A549 (cell line): Measurements from ENCODE around the gene UNC45B. TPM values are rescaled to one million over a fixed set of nuclear protein-coding genes. Genes with fewer than 3 reads are reported as not detected.

ENCODE experiments used
- ATAC-seq, 2 experiments: fragments of 200-7000 bp in 1 of 2; fragments of >200 bp in 1 of 2; cut with Nextera tagmentation in 1 of 2; cut with Tn5 transposase in 1 of 2; 3 replicates each; pipeline versions ENCODE4 v1.8.0 to v1.9.1; 2018 to 2020; ENCODE audit warnings: mild to moderate bottlenecking in 1 of 2, moderate library complexity in 1 of 2
- CTCF ChIA-PET: fragments of 300-600 bp; sonication (Branson Sonifier 250); formaldehyde crosslinking; extraction: SDS; loops from one replicate; lab custom pipeline; 2021; ENCODE audit warnings: antibody characterized with exemption, inconsistent platforms; lab: Yijun Ruan, JAX
- POLR2A ChIA-PET: fragments of 350-600 bp; formaldehyde crosslinking; extraction: SDS; loops from one replicate; lab custom pipeline; 2021; ENCODE audit warnings: antibody characterized with exemption, inconsistent platforms; lab: Yijun Ruan, JAX
- DNase-seq, 2 experiments: peaks; one replicate each; pipeline versions ENCODE4 v3.0.0 to v3.0.0-alpha.2; 2011 to 2016; ENCODE audit warnings: low read depth in 1 of 2, low spot score in 1 of 2
- FAIRE-seq: peaks from 2 replicates; lab custom pipeline; 2011; peaks lifted over from hg19 to GRCh38; lab: Jason Lieb, UNC
- H3K27ac ChIP-seq, 2 experiments: fragments of >200 bp; sonication (Bioruptor Twin); formaldehyde crosslinking; 3 replicates each; pipeline ENCODE4 v1.5.1; 2016 to 2017
- H3K4me1 ChIP-seq: fragments of >200 bp; sonication (Bioruptor Twin); formaldehyde crosslinking; 3 replicates; pipeline ENCODE4 v1.6.1; 2016
- H3K4me2 ChIP-seq: fragments of >200 bp; sonication (Bioruptor Twin); formaldehyde crosslinking; 3 replicates; pipeline ENCODE4 v1.6.1; 2016
- H3K4me3 ChIP-seq: fragments of >200 bp; sonication (Bioruptor Twin); formaldehyde crosslinking; 3 replicates; pipeline ENCODE4 v1.5.1; 2016
- H3K9me3 ChIP-seq: fragments of >200 bp; sonication (Bioruptor Twin); formaldehyde crosslinking; 3 replicates; pipeline ENCODE4 v1.6.1; 2016
- BHLHE40 ChIP-seq: IDR thresholded peaks from 2 replicates; pipeline ENCODE4 v1.6.1; 2012; ENCODE audit warnings: low read depth, low read length, inconsistent platforms
- CEBPB ChIP-seq, 2 experiments: fragments of >200 bp in 1 of 2; sonication (Bioruptor Twin) in 1 of 2; formaldehyde crosslinking in 1 of 2; IDR thresholded peaks; 2 replicates each; pipeline ENCODE4 v1.6.1; 2012 to 2016
- CHD2 ChIP-seq: fragments of 150-350 bp; IDR thresholded peaks from 2 replicates; pipeline ENCODE4 v1.6.1; 2014; ENCODE audit warnings: low read length; ENCODE audit not compliant: partially characterized antibody
- EHF ChIP-seq: fragments of 250-450 bp; sonication (Bioruptor Pico); IDR thresholded peaks from 2 replicates; pipeline ENCODE4 v1.5.0; 2020; ENCODE audit warnings: mild to moderate bottlenecking
- ELK1 ChIP-seq: fragments of 150-350 bp; IDR thresholded peaks from 2 replicates; pipeline ENCODE4 v1.6.1; 2014; ENCODE audit warnings: low read depth, mild to moderate bottlenecking, low read length
- EP300 ChIP-seq, 2 experiments: fragments of >200 bp; sonication (Bioruptor Twin); formaldehyde crosslinking; IDR thresholded peaks; 2 replicates in 1 of 2; 3 replicates in 1 of 2; pipeline ENCODE4 v1.6.1; 2016 to 2017
- ESRRA ChIP-seq: fragments of 150-350 bp; IDR thresholded peaks from 2 replicates; pipeline ENCODE4 v1.6.1; 2014; ENCODE audit warnings: mild to moderate bottlenecking, low read length, borderline replicate concordance
- FOSL2 ChIP-seq, 2 experiments: fragments of 450-650 bp in 1 of 2; fragments of >200 bp in 1 of 2; sonication (Bioruptor Twin) in 1 of 2; formaldehyde crosslinking; IDR thresholded peaks; 2 replicates each; pipeline versions ENCODE4 v1.5.0 to v1.6.1; 2016 to 2020; ENCODE audit warnings: mild to moderate bottlenecking in 1 of 2, moderate library complexity in 1 of 2
- FOXS1 ChIP-seq: fragments of 250-450 bp; sonication (Bioruptor Pico); IDR thresholded peaks from 2 replicates; pipeline ENCODE4 v1.5.0; 2020; ENCODE audit warnings: mild to moderate bottlenecking, moderate library complexity
- HMGXB4 ChIP-seq: fragments of 250-450 bp; sonication (Bioruptor Pico); IDR thresholded peaks from 2 replicates; pipeline ENCODE4 v1.5.0; 2021; ENCODE audit warnings: mild to moderate bottlenecking, moderate library complexity, borderline replicate concordance
- MAFK ChIP-seq: fragments of 450-650 bp; IDR thresholded peaks from 2 replicates; pipeline ENCODE4 v1.6.1; 2014; ENCODE audit not compliant: partially characterized antibody
- MYC ChIP-seq: IDR thresholded peaks from 2 replicates; pipeline ENCODE4 v1.6.1; 2012; ENCODE audit warnings: mild to moderate bottlenecking, inconsistent platforms, low read length, improper control_type of control experiment, borderline replicate concordance
- PBX3 ChIP-seq: IDR thresholded peaks from 2 replicates; pipeline ENCODE4 v1.6.1; 2012
- POLR2A ChIP-seq: IDR thresholded peaks from 2 replicates; pipeline ENCODE4 v1.6.1; 2012; ENCODE audit warnings: mild to moderate bottlenecking, low read length
- POLR2AphosphoS2 ChIP-seq: conservative IDR thresholded peaks from 2 replicates; pipeline ENCODE4 v1.6.1; 2012; ENCODE audit warnings: low read length, improper control_type of control experiment, inconsistent platforms
- RAD21 ChIP-seq, 2 experiments: fragments of >200 bp in 1 of 2; sonication (Bioruptor Twin) in 1 of 2; formaldehyde crosslinking in 1 of 2; IDR thresholded peaks in 1 of 2; conservative IDR thresholded peaks in 1 of 2; 2 replicates in 1 of 2; 3 replicates in 1 of 2; pipeline ENCODE4 v1.6.1; 2012 to 2018; ENCODE audit warnings: inconsistent platforms in 1 of 2
- RARB ChIP-seq: fragments of 250-450 bp; sonication (Bioruptor Pico); IDR thresholded peaks from 2 replicates; pipeline ENCODE4 v1.8.0; 2021; ENCODE audit warnings: mild to moderate bottlenecking, moderate library complexity
- RNF2 ChIP-seq: fragments of 200-600 bp; sonication (generic); IDR thresholded peaks from 2 replicates; pipeline ENCODE4 v1.6.1; 2016; ENCODE audit warnings: low read depth, mild to moderate bottlenecking, antibody characterized with exemption, moderate library complexity, borderline replicate concordance
- SREBF2 ChIP-seq: fragments of 450-650 bp; IDR thresholded peaks from 2 replicates; pipeline ENCODE4 v1.6.1; 2014; ENCODE audit warnings: mild to moderate bottlenecking, moderate library complexity
- TP53 ChIP-seq: fragments of 250-450 bp; sonication (Bioruptor Pico); IDR thresholded peaks from 2 replicates; pipeline ENCODE4 v1.5.0; 2021; ENCODE audit warnings: mild to moderate bottlenecking, moderate library complexity
- ZFP36 ChIP-seq: fragments of 450-650 bp; IDR thresholded peaks from 2 replicates; pipeline ENCODE4 v1.6.1; 2014; ENCODE audit warnings: borderline replicate concordance; ENCODE audit not compliant: partially characterized antibody
- ZSCAN20 ChIP-seq: fragments of 250-450 bp; sonication (Bioruptor Pico); IDR thresholded peaks from 2 replicates; pipeline ENCODE4 v1.8.0; 2022; ENCODE audit warnings: mild to moderate bottlenecking, moderate library complexity
- WGBS: methylation state at CpG from one replicate; pipeline ENCODE4 v1.1.6; 2017; ENCODE audit errors: missing lambda C conversion rate; 5-methylcytosine and 5-hydroxymethylcytosine counted together
- polyA plus RNA-seq, 4 experiments: library from polyadenylated mRNA; depleted of rRNA in 3 of 4; stranded (reverse); fragments of >200 nt; fragmentation: RNase III in 1 of 4; extraction: RNeasy Plus Mini Kit Qiagen cat#74134 plus additional on column Dnase treatment in 1 of 4; gene quantifications; 2 replicates in 3 of 4; 3 replicates in 1 of 4; pipeline ENCODE4 v1.2.3, GENCODE V29; 2011 to 2017
- TF ChIP-seq, protein P1 (sequence below): fragments of >200 bp; sonication (Bioruptor Twin); formaldehyde crosslinking; IDR thresholded peaks from 3 replicates; pipeline ENCODE4 v1.5.1; 2016
- TF ChIP-seq, protein P2 (sequence below): fragments of 450-650 bp; IDR thresholded peaks from 2 replicates; pipeline ENCODE4 v1.6.1; 2014; ENCODE audit warnings: antibody characterized with exemption

UNC45B gene
- polyA plus RNA-seq, 2 of the 4 experiments (the other 2 are of a cell fraction) = not detected

DNA sequence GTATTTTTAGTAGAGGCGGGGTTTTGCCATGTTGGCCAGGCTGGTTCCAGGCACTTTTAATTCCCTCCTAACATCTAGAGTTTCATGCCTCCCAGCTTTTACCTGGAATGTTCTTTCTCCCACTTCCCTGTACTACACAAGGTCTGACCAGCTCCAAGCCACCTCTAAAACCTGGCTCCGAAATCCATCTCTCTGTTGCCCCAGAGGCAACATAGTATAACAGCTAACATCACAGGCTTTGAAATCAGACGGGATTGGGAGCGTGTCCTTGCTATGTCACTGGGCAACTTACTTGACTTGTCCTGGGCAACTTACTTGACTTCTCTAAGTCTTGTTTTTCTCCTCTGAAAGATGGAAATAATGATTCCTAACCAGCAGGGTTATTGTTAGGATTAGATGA, 15.1 kb downstream of the UNC45B start:
- Histone ChIP-seq H3K9me3 (no peaks in the 10 kb centered on the region), H3K4me2 (no peak overlapping the region), H3K4me1 (no peaks in the 10 kb centered on the region), H3K27ac (no peak overlapping the region), H3K4me3 (no peak overlapping the region)
- DNase-seq = no peak
- TF ChIP-seq, protein P1, sequence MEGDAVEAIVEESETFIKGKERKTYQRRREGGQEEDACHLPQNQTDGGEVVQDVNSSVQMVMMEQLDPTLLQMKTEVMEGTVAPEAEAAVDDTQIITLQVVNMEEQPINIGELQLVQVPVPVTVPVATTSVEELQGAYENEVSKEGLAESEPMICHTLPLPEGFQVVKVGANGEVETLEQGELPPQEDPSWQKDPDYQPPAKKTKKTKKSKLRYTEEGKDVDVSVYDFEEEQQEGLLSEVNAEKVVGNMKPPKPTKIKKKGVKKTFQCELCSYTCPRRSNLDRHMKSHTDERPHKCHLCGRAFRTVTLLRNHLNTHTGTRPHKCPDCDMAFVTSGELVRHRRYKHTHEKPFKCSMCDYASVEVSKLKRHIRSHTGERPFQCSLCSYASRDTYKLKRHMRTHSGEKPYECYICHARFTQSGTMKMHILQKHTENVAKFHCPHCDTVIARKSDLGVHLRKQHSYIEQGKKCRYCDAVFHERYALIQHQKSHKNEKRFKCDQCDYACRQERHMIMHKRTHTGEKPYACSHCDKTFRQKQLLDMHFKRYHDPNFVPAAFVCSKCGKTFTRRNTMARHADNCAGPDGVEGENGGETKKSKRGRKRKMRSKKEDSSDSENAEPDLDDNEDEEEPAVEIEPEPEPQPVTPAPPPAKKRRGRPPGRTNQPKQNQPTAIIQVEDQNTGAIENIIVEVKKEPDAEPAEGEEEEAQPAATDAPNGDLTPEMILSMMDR = no peak
- TF ChIP-seq SREBF2 (no peak), FOSL2 (IDR thresholded peaks at IDR 0.05) (no peak), FOSL2 (CRISPR knock-in tag; IDR thresholded peaks at IDR 0.05) (no peak), ZFP36 (no peak), POLR2AphosphoS2 (no peak)
- POLR2A ChIA-PET = interaction anchor here (0.6 kb wide), 1 partner anchor 15 kb away, joined by 3 read pairs; the partner anchor contains the start of gene UNC45B
- CTCF ChIA-PET = interaction anchor here (1.0 to 13.9 kb wide), 4 partner anchors 8 to 375 kb away, joined by 4 to 308 read pairs (median 8); partner anchors contain the start of gene SLFN12L
- ATAC-seq = no peak
- 70% methylated on average over 4 of the region's 4 CpGs for WGBS
- no peak for FAIRE-seq

- ChIA-PET POLR2A (no interaction called here), CTCF (interaction anchor here (0.7 to 13.9 kb wide), 4 partner anchors 15 to 374 kb away, joined by 3 to 308 read pairs (median 8); partner anchors contain the start of gene SLFN12L)
- H3K9me3 ChIP-seq = no peaks in the 10 kb centered on the region
- DNase-seq = no peak
- no peak for FAIRE-seq
- no peak overlapping the region for H3K27ac ChIP-seq
- H3K4me3 ChIP-seq = no peak overlapping the region
- WGBS = 96% methylated on average over 7 of the region's 7 CpGs
- no peaks in the 10 kb centered on the region for H3K4me1 ChIP-seq
- ATAC-seq = no peak
- TF ChIP-seq, protein P2, sequence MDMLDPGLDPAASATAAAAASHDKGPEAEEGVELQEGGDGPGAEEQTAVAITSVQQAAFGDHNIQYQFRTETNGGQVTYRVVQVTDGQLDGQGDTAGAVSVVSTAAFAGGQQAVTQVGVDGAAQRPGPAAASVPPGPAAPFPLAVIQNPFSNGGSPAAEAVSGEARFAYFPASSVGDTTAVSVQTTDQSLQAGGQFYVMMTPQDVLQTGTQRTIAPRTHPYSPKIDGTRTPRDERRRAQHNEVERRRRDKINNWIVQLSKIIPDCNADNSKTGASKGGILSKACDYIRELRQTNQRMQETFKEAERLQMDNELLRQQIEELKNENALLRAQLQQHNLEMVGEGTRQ = no peak
- TF ChIP-seq MAFK (no peak), PBX3 (no peak), EP300 (IDR thresholded peaks at IDR 0.05) (no peak), BHLHE40 (no peak), CHD2 (no peak), RNF2 (no peak), RARB (no peak), POLR2A (no peak), ESRRA (no peak), CEBPB (IDR thresholded peaks at IDR 0.05) (no peak), MYC (no peak), ZSCAN20 (CRISPR knock-in tag) (no peak), HMGXB4 (CRISPR knock-in tag) (no peak), EHF (no peak), FOXS1 (CRISPR knock-in tag) (no peak), ELK1 (no peak), TP53 (no peak), POLR2AphosphoS2 (no peak), RAD21 (conservative IDR thresholded peaks at IDR 0.05 in 1 of 2, IDR thresholded peaks at IDR 0.05 in 1 of 2) (no peak)
- TF ChIP-seq, all 56 proteins: peak for 0
- H3K4me2 ChIP-seq = no peak overlapping the region
Observed at GRCh38 chr17:35163886-35164285, 16.3 kb downstream of the UNC45B start.
